Measurements from ENCODE around the gene RAPGEF4.

Gene RAPGEF4

DNA sequence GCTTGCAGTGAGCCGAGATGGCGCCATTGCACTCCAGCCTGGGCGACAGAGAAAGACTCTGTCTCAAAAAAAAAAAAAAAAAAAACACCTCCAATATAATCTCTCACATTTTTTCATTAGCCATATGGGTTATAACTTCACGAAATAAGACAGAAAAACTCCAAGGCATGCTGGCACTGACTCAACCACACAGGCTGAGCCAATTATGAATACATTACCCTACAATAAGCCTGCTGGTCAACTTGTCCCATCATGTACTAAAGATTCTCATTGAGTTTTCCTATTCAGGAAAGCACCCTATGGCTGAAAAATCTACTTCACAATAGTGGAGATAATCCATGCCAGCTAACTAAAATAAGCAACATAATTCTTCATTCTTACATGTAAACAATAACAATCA is 327.2 kb downstream of the RAPGEF4 start:
- H3K36me3 ChIP-seq (ENCODE audit: control insufficient read depth, insufficient read depth, low read length) = no peaks in the 10 kb centered on the region
- H3K27me3 ChIP-seq (replicated peaks; ENCODE audit: control insufficient read depth, insufficient read depth, low read length, poor library complexity, severe bottlenecking) = no peaks in the 10 kb centered on the region
- no peak overlapping the region for H3K4me3 ChIP-seq (ENCODE audit: insufficient read depth, low read depth, low read length, poor library complexity, severe bottlenecking)
- H3K27ac ChIP-seq (ENCODE audit: insufficient read depth, low read length, poor library complexity, severe bottlenecking) = no peak overlapping the region
- no peaks in the 10 kb centered on the region for H3K4me1 ChIP-seq (ENCODE audit: control insufficient read depth, insufficient read depth, low read length, poor library complexity, severe bottlenecking)
- no peak for DNase-seq
- H3K9me3 ChIP-seq (ENCODE audit: control insufficient read depth, low read length) = no peaks in the 10 kb centered on the region

DNA sequence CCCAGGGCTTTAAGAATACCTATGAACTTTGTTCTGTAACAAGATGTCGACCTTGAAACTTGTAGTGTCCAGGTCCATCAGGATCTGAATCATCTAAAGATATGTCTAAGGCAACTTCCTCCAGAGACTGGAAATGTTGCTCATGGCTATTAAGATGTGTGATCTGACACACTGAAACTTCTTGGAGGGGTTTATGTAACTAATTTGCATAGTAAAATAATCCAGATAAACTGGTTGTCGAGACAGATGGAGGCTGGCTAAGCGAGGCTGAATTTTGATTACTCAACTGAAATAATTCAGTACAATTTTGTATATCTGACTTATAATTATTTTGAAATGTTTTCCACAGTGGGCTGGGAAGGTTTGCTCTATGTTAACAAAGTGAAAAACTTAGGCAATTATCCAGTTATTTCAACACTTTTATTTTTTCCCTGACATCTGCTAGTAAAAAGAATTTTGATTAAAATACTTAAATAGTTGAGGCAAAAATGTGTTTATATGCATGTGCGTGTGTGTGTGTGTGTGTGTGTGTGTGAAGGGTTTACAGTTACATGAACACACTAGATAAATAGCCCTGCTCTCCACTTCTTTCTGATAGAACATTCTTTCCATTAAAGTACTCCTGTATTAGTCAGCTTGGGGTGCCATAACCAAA is 328.6 kb downstream of the RAPGEF4 start:
- Histone ChIP-seq H3K9me3 (ENCODE audit: control insufficient read depth, low read length) (no peaks in the 10 kb centered on the region), H3K36me3 (ENCODE audit: control insufficient read depth, insufficient read depth, low read length) (no peaks in the 10 kb centered on the region), H3K4me1 (ENCODE audit: control insufficient read depth, insufficient read depth, low read length, poor library complexity, severe bottlenecking) (no peaks in the 10 kb centered on the region), H3K27me3 (replicated peaks; ENCODE audit: control insufficient read depth, insufficient read depth, low read length, poor library complexity, severe bottlenecking) (no peaks in the 10 kb centered on the region), H3K27ac (ENCODE audit: insufficient read depth, low read length, poor library complexity, severe bottlenecking) (no peak overlapping the region), H3K4me3 (ENCODE audit: insufficient read depth, low read depth, low read length, poor library complexity, severe bottlenecking) (no peak overlapping the region)
- DNase-seq = no peak

DNA sequence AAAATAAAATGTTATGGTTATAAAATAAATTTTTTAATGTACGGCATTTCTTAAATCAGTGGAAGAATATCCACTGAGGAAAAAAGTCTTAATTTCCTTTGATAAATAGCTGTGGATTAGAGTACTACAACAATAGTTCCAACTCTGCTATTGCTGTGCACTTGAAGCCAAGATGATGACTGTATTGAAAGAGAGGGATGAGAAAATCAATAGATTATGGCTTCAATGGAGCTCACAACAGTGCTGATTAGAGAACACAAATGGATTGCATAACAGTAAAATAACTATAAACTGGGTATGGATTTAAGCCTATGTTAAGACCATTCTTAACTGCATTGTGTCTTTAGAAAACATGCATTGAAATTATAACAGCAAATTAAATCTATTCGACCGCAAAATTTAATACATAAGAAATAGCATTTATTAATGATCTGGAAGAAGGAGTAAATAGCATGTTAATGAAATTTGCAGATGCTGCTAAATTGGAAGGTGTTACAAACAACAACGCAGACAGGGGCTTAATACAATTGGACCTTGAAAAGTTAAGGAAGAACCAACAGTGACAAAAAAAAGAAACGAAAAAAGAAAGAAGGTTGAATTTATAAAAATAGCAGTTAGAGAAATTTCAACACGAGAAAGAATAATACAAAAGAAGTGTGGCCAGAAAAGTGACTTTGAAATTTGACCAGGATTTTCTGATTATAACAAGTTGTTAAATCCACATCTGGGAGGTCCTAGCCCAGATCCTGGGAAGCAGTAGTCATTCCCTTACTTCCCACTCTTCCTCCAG is 331.4 kb downstream of the RAPGEF4 start:
- no peak overlapping the region for H3K4me3 ChIP-seq (ENCODE audit: insufficient read depth, low read depth, low read length, poor library complexity, severe bottlenecking)
- H3K27me3 ChIP-seq (replicated peaks; ENCODE audit: control insufficient read depth, insufficient read depth, low read length, poor library complexity, severe bottlenecking) = no peaks in the 10 kb centered on the region
- no peaks in the 10 kb centered on the region for H3K36me3 ChIP-seq (ENCODE audit: control insufficient read depth, insufficient read depth, low read length)
- no peak for DNase-seq
- H3K4me1 ChIP-seq (ENCODE audit: control insufficient read depth, insufficient read depth, low read length, poor library complexity, severe bottlenecking) = no peaks in the 10 kb centered on the region
- H3K9me3 ChIP-seq (ENCODE audit: control insufficient read depth, low read length) = no peaks in the 10 kb centered on the region
- no peak overlapping the region for H3K27ac ChIP-seq (ENCODE audit: insufficient read depth, low read length, poor library complexity, severe bottlenecking)

DNA sequence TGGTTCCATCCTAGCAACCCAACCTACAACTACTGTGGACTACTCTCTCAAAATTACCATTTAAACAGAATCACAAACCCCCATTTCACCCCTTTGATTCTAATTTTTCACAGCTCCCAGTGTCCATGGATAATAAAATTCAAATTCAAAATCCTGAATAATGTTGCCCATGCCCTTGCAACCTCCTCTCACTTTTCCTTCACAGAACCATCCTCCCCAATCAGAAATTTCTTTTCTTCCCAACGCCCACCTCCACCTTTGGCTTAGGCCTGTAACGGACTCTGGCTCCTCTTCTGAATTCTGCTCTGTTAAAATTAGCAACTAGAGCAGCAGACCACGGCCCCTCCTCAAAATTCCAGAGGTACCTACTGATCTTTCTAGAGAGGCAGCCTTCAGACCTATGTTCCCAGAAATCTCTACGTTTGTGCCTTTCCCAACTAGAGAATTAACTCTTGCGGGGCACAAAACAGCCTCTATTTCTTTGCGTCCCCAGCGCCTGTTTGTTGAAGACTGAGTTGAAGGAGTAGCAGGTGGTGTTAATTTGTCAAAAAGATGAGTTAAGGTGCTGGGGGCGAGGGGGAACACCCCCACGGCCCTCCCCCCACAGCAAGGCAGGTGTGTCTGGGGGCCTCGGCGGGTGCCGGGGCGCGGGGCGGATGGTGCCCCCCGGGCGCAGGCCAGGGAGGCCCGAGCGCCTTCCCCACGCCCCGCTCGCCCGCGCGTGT is 339.6 kb downstream of the RAPGEF4 start:
- Histone ChIP-seq H3K4me3 (ENCODE audit: insufficient read depth, low read depth, low read length, poor library complexity, severe bottlenecking) (peak overlapping the region; percentile 13), H3K27me3 (replicated peaks; ENCODE audit: control insufficient read depth, insufficient read depth, low read length, poor library complexity, severe bottlenecking) (no peaks in the 10 kb centered on the region), H3K9me3 (ENCODE audit: control insufficient read depth, low read length) (no peaks in the 10 kb centered on the region), H3K4me1 (ENCODE audit: control insufficient read depth, insufficient read depth, low read length, poor library complexity, severe bottlenecking) (peaks cover 5% of the 10 kb centered on the region), H3K36me3 (ENCODE audit: control insufficient read depth, insufficient read depth, low read length) (no peaks in the 10 kb centered on the region), H3K27ac (ENCODE audit: insufficient read depth, low read length, poor library complexity, severe bottlenecking) (no peak overlapping the region)
- no peak for DNase-seq

DNA sequence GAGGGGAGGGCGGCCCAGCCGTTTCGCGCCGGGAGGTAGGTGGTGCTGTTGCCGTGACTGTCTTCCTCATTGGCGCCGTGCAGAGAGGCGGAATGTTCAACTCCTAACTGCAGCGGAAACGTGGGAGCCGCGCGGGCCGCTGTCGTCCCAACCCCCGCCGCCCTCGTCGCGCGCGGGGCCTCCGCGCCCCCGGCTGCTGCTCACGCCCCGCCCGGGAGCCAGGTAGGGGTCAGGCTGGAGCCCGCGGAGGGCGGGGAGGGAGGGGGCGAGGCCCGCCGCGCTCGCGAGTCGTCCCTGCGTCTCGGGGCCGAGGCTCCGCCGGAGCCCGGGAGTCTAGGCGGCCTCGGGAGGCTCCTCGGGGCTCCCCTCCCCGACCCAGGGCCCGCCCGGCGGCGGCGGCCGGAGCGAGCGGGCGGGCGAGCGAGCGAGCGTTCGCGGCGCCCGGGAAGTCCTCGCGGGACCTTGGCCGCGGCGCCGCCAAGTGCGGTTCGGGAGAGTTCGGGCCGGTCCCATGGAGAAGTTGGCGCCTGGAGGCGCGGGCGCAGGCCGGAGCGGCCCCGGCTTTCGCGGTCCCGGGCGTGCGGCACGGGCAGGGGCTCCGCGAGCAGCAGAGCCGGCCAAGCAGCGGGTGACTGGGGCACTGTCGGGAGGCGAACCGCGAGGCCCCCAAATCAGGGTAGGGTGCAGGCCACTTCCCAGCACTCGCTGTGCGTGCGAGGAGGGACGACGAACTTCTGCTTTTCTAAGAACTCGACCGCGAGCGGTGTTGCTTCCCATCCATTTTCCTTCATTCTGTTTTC is 340.3 kb downstream of the RAPGEF4 start, which contains the start of gene MAP3K20:
Gene MAP3K20, plus strand, starts transcription at position 66 of the 800 bp plus-strand sequence. CDS start 15,186 bp downstream, outside the sequence.
- DNase-seq = peak; percentile 14 to 27 (median 26)
- no peaks in the 10 kb centered on the region for H3K9me3 ChIP-seq (ENCODE audit: control insufficient read depth, low read length)
- no peak within 1 kb of the TSS for H3K27ac ChIP-seq (ENCODE audit: insufficient read depth, low read length, poor library complexity, severe bottlenecking)
- H3K36me3 ChIP-seq (ENCODE audit: control insufficient read depth, insufficient read depth, low read length) = no peaks in the 10 kb centered on the region
- no peaks in the 10 kb centered on the region for H3K27me3 ChIP-seq (replicated peaks; ENCODE audit: control insufficient read depth, insufficient read depth, low read length, poor library complexity, severe bottlenecking)
- peak within 1 kb of the TSS; percentile 71 for H3K4me3 ChIP-seq (ENCODE audit: insufficient read depth, low read depth, low read length, poor library complexity, severe bottlenecking)
- H3K4me1 ChIP-seq (ENCODE audit: control insufficient read depth, insufficient read depth, low read length, poor library complexity, severe bottlenecking) = peaks cover 5% of the 10 kb centered on the region

DNA sequence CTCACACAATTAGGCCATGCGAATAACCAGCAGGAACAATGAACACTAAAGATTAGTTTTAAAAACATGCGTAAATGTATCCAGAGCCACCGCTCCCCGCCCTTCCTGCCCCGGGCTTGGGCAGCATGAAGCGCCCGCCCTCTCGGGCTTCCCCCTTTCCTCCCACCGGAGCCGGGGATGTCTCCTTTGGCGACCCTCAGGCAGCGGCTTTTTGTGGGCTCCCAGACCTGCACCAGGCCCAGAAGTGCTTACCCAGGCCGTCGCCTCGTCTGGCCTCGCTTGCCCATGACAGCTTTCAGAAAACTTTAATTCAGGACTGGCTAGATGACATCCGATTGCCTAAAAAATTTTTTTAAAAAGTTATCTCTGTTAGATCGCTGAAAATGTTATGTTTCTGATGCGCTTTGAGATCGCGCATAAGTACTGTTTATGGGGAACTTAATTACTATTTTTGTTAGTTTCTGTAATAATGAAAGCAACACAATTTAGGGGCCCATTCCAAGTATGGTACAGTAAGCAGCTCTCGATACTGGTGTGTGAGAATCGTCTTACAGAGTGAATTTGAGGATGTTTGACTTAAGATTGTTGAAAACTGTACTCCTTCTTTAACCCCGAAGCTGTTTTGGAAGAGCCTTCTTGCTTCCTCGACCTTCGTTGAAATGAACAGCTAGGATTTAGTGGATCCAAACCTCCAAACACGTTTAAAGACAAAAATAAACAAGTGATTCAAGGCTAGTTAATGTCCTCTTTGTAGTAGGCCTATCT is 341.1 kb downstream of the RAPGEF4 start:
- Histone ChIP-seq H3K9me3 (ENCODE audit: control insufficient read depth, low read length) (no peaks in the 10 kb centered on the region), H3K36me3 (ENCODE audit: control insufficient read depth, insufficient read depth, low read length) (no peaks in the 10 kb centered on the region), H3K4me1 (ENCODE audit: control insufficient read depth, insufficient read depth, low read length, poor library complexity, severe bottlenecking) (peaks cover 5% of the 10 kb centered on the region), H3K27ac (ENCODE audit: insufficient read depth, low read length, poor library complexity, severe bottlenecking) (no peak overlapping the region), H3K27me3 (replicated peaks; ENCODE audit: control insufficient read depth, insufficient read depth, low read length, poor library complexity, severe bottlenecking) (no peaks in the 10 kb centered on the region), H3K4me3 (ENCODE audit: insufficient read depth, low read depth, low read length, poor library complexity, severe bottlenecking) (peak overlapping the region; percentile 71)
- DNase-seq = no peak

DNA sequence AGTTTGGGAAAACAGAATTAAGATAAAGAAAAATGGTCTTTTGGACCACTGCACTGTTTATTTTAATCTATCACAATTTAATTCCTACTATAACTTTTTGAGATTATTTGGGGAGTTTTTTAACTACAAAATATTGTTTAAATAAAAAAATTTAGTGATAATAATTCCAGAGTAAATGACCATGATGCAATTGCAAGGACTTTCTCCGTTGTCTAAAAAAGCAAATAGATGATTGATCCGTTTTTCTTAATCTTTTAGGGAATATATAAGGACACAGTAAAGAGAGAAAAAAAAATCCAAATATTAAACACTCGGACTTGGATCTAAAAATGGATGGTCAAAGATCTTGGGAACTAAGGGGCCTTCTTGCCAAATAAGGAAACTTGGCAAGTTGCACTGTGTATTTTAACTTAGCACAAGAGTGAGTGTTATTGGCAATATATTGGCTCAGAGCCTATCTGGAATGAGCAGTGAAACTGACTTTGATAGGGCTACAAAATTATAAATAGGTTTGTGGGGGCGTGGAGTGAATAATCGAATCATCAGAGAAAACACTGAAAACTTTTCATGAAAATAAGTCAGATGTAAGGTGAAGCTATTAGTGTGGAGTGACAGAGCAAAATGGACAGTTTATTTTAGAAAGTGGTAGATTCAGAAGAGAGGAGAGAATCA is 342.0 kb downstream of the RAPGEF4 start:
- H3K9me3 ChIP-seq (ENCODE audit: control insufficient read depth, low read length) = no peaks in the 10 kb centered on the region
- H3K4me3 ChIP-seq (ENCODE audit: insufficient read depth, low read depth, low read length, poor library complexity, severe bottlenecking) = no peak overlapping the region
- no peak overlapping the region for H3K27ac ChIP-seq (ENCODE audit: insufficient read depth, low read length, poor library complexity, severe bottlenecking)
- H3K36me3 ChIP-seq (ENCODE audit: control insufficient read depth, insufficient read depth, low read length) = no peaks in the 10 kb centered on the region
- no peaks in the 10 kb centered on the region for H3K27me3 ChIP-seq (replicated peaks; ENCODE audit: control insufficient read depth, insufficient read depth, low read length, poor library complexity, severe bottlenecking)
- DNase-seq = no peak
- peaks cover 5% of the 10 kb centered on the region for H3K4me1 ChIP-seq (ENCODE audit: control insufficient read depth, insufficient read depth, low read length, poor library complexity, severe bottlenecking)

DNA sequence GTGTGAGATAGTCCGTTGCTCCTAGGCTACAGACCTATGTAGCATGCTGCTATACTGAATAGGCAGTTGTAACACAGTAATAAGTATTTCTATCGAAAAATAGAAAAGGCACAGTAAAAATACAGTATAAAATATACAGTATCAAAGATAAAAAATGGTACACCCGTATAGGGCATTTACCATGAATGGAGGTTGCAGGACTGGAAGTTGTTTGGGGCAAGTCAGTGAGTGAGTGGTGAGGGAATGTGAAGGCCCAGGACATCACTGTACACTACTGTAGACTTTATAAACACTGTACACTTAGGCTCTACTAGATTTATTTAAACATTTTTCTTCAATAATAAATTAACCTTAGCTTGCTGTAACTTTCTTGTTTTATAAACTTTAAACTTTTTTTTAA is 343.5 kb downstream of the RAPGEF4 start:
- Histone ChIP-seq H3K27ac (ENCODE audit: insufficient read depth, low read length, poor library complexity, severe bottlenecking) (no peak overlapping the region), H3K4me3 (ENCODE audit: insufficient read depth, low read depth, low read length, poor library complexity, severe bottlenecking) (no peak overlapping the region), H3K4me1 (ENCODE audit: control insufficient read depth, insufficient read depth, low read length, poor library complexity, severe bottlenecking) (peaks cover 5% of the 10 kb centered on the region), H3K9me3 (ENCODE audit: control insufficient read depth, low read length) (no peaks in the 10 kb centered on the region), H3K36me3 (ENCODE audit: control insufficient read depth, insufficient read depth, low read length) (no peaks in the 10 kb centered on the region), H3K27me3 (replicated peaks; ENCODE audit: control insufficient read depth, insufficient read depth, low read length, poor library complexity, severe bottlenecking) (no peaks in the 10 kb centered on the region)
- no peak for DNase-seq

Data from effector memory CD4-positive, alpha-beta T cell (primary cell).